Caco-2 (cell line): ENCODE data around the gene NDC1. TPM values are rescaled to one million over a fixed set of nuclear protein-coding genes. Genes with fewer than 3 reads are reported as not detected.

Experiments
- BruUV-seq: library from RNA; stranded (reverse); fragments of 400-500 nt; replicated peaks from 2 replicates; lab custom pipeline; 2021; lab: Mats Ljungman, UMichigan
- CTCF ChIA-PET: fragments of 300-600 bp; sonication (Branson Sonifier 250); formaldehyde crosslinking; loops from one replicate; lab custom pipeline; 2022; ENCODE audit warnings: antibody characterized with exemption; lab: Charles Lee
- POLR2A ChIA-PET: fragments of 300-600 bp; sonication (Branson Sonifier 250); formaldehyde crosslinking; loops from one replicate; lab custom pipeline; 2022; ENCODE audit warnings: antibody characterized with exemption; lab: Charles Lee
- DNase-seq, 2 experiments: peaks; one replicate each; pipeline versions ENCODE4 v3.0.0 to v3.0.0-alpha.2; 2020 to 2022
- H3K27me3 ChIP-seq: replicated peaks from 2 replicates; pipeline ENCODE4 v1.6.0; 2011; ENCODE audit warnings: low read length; ENCODE audit not compliant: control insufficient read depth, insufficient read depth
- H3K36me3 ChIP-seq: 2 replicates; pipeline ENCODE4 v1.5.1; 2011; ENCODE audit warnings: low read length; ENCODE audit not compliant: control insufficient read depth, insufficient read depth
- H3K4me1 ChIP-seq: fragments of 250-450 bp; sonication (Bioruptor Pico); 2 replicates; pipeline ENCODE4 v1.5.1; 2020; ENCODE audit warnings: mild to moderate bottlenecking
- H3K4me3 ChIP-seq: 2 replicates; pipeline ENCODE4 v1.5.1; 2011; ENCODE audit warnings: low read depth, mild to moderate bottlenecking, control low read depth, low read length
- H3K9me3 ChIP-seq: fragments of 250-450 bp; sonication (Bioruptor Pico); 2 replicates; pipeline ENCODE4 v1.5.1; 2020; ENCODE audit warnings: mild to moderate bottlenecking, moderate library complexity
- H3K27ac Mint-ChIP-seq: one replicate; pipeline ENCODE4 v1.8.0; 2022; ENCODE audit warnings: mixed read lengths; ENCODE audit not compliant: unreplicated experiment
- H3K27me3 Mint-ChIP-seq: one replicate; pipeline ENCODE4 v1.8.0; 2022; ENCODE audit warnings: mixed read lengths; ENCODE audit not compliant: insufficient read depth, unreplicated experiment
- H3K36me3 Mint-ChIP-seq: one replicate; pipeline ENCODE4 v1.8.0; 2022; ENCODE audit warnings: mild to moderate bottlenecking, mixed read lengths; ENCODE audit not compliant: insufficient read depth, unreplicated experiment
- H3K4me1 Mint-ChIP-seq: one replicate; pipeline ENCODE4 v1.8.0; 2022; ENCODE audit warnings: low read depth, mixed read lengths; ENCODE audit not compliant: unreplicated experiment
- H3K4me3 Mint-ChIP-seq: one replicate; pipeline ENCODE4 v1.8.0; 2022; ENCODE audit warnings: mild to moderate bottlenecking, moderate library complexity, mixed read lengths; ENCODE audit not compliant: unreplicated experiment
- H3K9me3 Mint-ChIP-seq: one replicate; pipeline ENCODE4 v1.8.0; 2022; ENCODE audit warnings: mixed read lengths; ENCODE audit not compliant: unreplicated experiment
- intact Hi-C: fragments of 100-400 bp; cut with micrococcal nuclease; formaldehyde crosslinking; loops from one replicate; pipeline ENCODE4 v1.10.0; 2022; ENCODE audit not compliant: unreplicated experiment
- total RNA-seq: library from RNA; stranded (reverse); gene quantifications from 2 replicates; pipeline ENCODE4 v1.2.3, GENCODE V29; 2022
- TF ChIP-seq, protein P1 (sequence below), 2 experiments: fragments of 200-600 bp in 1 of 2; IDR thresholded peaks; 1 replicate in 1 of 2; 2 replicates in 1 of 2; pipeline versions ENCODE4 v1.5.1 to v1.8.0; 2011 to 2022; ENCODE audit warnings: antibody characterized with exemption in 1 of 2, control low read depth in 1 of 2, inconsistent platforms in 1 of 2, low read depth in 1 of 2, low read length in 1 of 2, mild to moderate bottlenecking in 1 of 2, moderate library complexity in 1 of 2; ENCODE audit not compliant: insufficient read depth in 1 of 2, severe bottlenecking in 1 of 2, unreplicated experiment in 1 of 2

NDC1 gene
- total RNA-seq, 1 experiment from 2014 or later, result 28.8 TPM

DNA sequence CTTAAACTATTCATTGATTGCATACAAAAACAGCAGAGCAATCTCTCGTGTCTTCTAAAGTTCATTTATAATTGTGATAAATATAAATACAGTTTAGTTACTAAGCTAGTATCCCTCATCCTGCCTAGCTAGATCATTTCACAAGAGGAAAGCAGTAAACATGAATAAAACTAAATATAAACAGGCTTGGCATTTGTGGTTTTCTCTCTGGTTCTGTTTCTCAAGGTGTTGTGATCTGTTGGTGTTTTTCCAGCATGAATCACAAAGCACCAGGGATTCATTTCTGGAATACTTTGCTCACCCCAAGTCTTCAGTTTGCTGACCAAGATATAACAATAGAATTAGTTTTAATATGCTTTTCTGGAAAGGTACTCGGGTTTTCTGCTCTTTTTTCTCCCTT is 66.4 kb downstream of the NDC1 start:
- intact Hi-C loops, result no loop called here
- Histone ChIP-seq H3K9me3 (no peaks in the 10 kb centered on the region), H3K27me3 (no peaks in the 10 kb centered on the region), H3K4me3 (no peak overlapping the region), H3K4me1 (no peaks in the 10 kb centered on the region), H3K36me3 (no peaks in the 10 kb centered on the region)
- Mint-ChIP-seq H3K9me3 (no peaks in the 10 kb centered on the region), H3K27me3 (no peaks in the 10 kb centered on the region), H3K4me1 (no peaks in the 10 kb centered on the region), H3K4me3 (no peak overlapping the region), H3K36me3 (peaks cover 31% of the 10 kb centered on the region), H3K27ac (no peak overlapping the region)
- CTCF ChIA-PET, result no interaction called here
- POLR2A ChIA-PET, result no interaction called here
- TF ChIP-seq, protein P1, sequence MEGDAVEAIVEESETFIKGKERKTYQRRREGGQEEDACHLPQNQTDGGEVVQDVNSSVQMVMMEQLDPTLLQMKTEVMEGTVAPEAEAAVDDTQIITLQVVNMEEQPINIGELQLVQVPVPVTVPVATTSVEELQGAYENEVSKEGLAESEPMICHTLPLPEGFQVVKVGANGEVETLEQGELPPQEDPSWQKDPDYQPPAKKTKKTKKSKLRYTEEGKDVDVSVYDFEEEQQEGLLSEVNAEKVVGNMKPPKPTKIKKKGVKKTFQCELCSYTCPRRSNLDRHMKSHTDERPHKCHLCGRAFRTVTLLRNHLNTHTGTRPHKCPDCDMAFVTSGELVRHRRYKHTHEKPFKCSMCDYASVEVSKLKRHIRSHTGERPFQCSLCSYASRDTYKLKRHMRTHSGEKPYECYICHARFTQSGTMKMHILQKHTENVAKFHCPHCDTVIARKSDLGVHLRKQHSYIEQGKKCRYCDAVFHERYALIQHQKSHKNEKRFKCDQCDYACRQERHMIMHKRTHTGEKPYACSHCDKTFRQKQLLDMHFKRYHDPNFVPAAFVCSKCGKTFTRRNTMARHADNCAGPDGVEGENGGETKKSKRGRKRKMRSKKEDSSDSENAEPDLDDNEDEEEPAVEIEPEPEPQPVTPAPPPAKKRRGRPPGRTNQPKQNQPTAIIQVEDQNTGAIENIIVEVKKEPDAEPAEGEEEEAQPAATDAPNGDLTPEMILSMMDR (IDR thresholded peaks at IDR 0.05; ENCODE audit: insufficient read depth in 1 of 2, low read depth in 1 of 2, low read length in 1 of 2, severe bottlenecking in 1 of 2, unreplicated experiment in 1 of 2), result no peak
- no peak for DNase-seq
- no TSS peak for BruUV-seq

DNA sequence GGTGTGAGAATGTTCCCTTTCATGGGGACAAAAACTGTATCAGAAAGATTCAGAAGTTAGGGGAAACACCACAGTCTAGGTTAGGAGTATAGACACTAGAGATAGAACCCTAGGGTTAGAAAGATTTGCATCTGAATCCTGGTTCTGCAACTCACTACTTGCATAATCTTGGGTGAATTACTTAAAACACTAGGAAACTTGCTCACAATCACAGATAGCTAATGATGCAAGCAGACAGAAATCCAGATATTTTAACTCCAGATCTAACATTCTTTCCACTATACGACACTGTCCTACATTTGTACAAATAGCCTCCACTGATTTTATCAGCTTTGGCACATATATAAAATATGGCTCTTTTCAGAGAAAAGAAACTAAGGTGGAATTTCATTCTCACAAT is 68.3 kb downstream of the NDC1 start:
- TF ChIP-seq, protein P1 (IDR thresholded peaks at IDR 0.05; ENCODE audit: insufficient read depth in 1 of 2, low read depth in 1 of 2, low read length in 1 of 2, severe bottlenecking in 1 of 2, unreplicated experiment in 1 of 2), result no peak
- Mint-ChIP-seq H3K4me1 (no peaks in the 10 kb centered on the region), H3K4me3 (no peak overlapping the region), H3K27me3 (no peaks in the 10 kb centered on the region), H3K9me3 (no peaks in the 10 kb centered on the region), H3K36me3 (peaks cover 22% of the 10 kb centered on the region), H3K27ac (no peak overlapping the region)
- no peaks in the 10 kb centered on the region for H3K36me3 ChIP-seq
- BruUV-seq, result no TSS peak
- ChIA-PET POLR2A (no interaction called here), CTCF (no interaction called here)
- DNase-seq, result no peak
- intact Hi-C loops, result no loop called here
- H3K4me3 ChIP-seq, result no peak overlapping the region
- no peaks in the 10 kb centered on the region for H3K4me1 ChIP-seq
- no peaks in the 10 kb centered on the region for H3K27me3 ChIP-seq
- H3K9me3 ChIP-seq, result no peaks in the 10 kb centered on the region

DNA sequence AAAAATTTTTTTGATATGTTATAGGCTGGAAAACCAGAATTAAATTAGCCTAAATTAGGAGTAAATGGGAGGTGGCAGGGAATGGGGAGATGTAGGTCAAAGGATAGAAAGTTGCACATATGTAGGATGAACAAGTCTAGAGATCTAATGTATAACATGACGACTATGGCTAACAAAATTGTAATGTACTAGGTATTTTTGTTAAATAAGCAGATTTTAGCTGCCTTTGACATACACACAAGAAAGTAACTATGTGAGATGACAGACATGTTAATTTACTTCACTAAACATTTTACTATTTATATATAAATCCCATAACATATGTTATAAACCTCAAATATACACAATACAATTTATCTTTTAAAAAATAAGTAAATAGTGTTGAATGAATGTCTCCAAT is 68.9 kb downstream of the NDC1 start:
- H3K4me3 ChIP-seq, result no peak overlapping the region
- no peaks in the 10 kb centered on the region for H3K36me3 ChIP-seq
- Mint-ChIP-seq H3K27ac (no peak overlapping the region), H3K9me3 (no peaks in the 10 kb centered on the region), H3K36me3 (peaks cover 22% of the 10 kb centered on the region), H3K4me3 (no peak overlapping the region), H3K4me1 (no peaks in the 10 kb centered on the region), H3K27me3 (no peaks in the 10 kb centered on the region)
- TF ChIP-seq, protein P1 (IDR thresholded peaks at IDR 0.05; ENCODE audit: insufficient read depth in 1 of 2, low read depth in 1 of 2, low read length in 1 of 2, severe bottlenecking in 1 of 2, unreplicated experiment in 1 of 2), result no peak
- no peak for DNase-seq
- no peaks in the 10 kb centered on the region for H3K4me1 ChIP-seq
- H3K27me3 ChIP-seq, result no peaks in the 10 kb centered on the region
- intact Hi-C loops, result no loop called here
- H3K9me3 ChIP-seq, result no peaks in the 10 kb centered on the region
- ChIA-PET CTCF (no interaction called here), POLR2A (no interaction called here)
- no TSS peak for BruUV-seq
